ENCODE measurements around the gene AGPAT2. TPM values are rescaled to one million over a fixed set of nuclear protein-coding genes. Genes with fewer than 3 reads are reported as not detected.

Gene AGPAT2
- total RNA-seq, 4 donors from 2014 or later = 19.0 to 77.4 (median 36.0) TPM

DNA sequence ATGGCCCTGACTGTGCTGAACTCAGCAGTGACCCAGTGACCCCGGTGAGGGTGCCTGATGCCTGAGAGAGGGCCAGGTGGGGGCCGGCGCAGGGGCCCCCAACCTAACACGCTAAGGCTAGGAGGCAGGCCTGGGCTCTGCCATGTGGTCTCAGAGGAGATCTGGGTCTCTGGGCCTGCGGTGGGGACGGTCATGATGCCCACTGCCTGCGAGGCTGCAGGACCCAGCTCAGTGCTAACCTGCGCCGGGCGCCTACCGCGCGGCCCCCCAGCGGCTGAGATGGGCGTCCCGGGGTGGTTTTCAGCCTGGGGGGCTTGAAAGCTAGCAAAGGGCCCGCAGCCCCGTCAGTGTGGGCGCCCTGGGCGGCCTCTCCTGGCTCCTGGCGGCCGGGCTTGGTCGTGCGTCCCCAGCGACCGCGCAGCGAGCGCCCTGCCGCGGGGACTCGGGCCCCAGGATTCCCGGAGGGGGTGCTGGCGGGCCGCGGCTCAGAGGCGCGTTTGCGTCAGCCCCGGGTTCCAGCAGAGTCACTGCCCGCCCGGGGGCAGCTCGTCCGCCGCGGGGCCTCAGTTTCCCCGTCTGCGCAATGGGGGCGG is 22.1 kb downstream of the AGPAT2 start:
- intact Hi-C loops (cut with DNase I; ENCODE audit: low total_unique reads) (no loop called here), in situ Hi-C loops (cut with MboI; ENCODE audit: low sequenced_read_pairs in 4 of 4) (no loop called here)
- H3K4me3 ChIP-seq = peak overlapping the region; percentile 53 to 62 (median 56)
- no peak for DNase-seq
- ATAC-seq = no peak
- no peaks in the 10 kb centered on the region for H3K36me3 ChIP-seq
- H3K9me3 ChIP-seq = no peaks in the 10 kb centered on the region
- peak overlapping the region in 3 of 4 donors; percentile 80 to 82 (median 81) for H3K27ac ChIP-seq
- TF ChIP-seq, protein P1, sequence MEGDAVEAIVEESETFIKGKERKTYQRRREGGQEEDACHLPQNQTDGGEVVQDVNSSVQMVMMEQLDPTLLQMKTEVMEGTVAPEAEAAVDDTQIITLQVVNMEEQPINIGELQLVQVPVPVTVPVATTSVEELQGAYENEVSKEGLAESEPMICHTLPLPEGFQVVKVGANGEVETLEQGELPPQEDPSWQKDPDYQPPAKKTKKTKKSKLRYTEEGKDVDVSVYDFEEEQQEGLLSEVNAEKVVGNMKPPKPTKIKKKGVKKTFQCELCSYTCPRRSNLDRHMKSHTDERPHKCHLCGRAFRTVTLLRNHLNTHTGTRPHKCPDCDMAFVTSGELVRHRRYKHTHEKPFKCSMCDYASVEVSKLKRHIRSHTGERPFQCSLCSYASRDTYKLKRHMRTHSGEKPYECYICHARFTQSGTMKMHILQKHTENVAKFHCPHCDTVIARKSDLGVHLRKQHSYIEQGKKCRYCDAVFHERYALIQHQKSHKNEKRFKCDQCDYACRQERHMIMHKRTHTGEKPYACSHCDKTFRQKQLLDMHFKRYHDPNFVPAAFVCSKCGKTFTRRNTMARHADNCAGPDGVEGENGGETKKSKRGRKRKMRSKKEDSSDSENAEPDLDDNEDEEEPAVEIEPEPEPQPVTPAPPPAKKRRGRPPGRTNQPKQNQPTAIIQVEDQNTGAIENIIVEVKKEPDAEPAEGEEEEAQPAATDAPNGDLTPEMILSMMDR (IDR thresholded peaks at IDR 0.05 in 4 of 5, conservative IDR thresholded peaks at IDR 0.05 in 1 of 5) = peak in 2 of 5 experiments; percentile 8 to 35
- TF ChIP-seq POLR2A (IDR thresholded peaks at IDR 0.05) = no peak
- peaks cover 3 to 20% (median 13%) of the 10 kb centered on the region in 3 donors for H3K27me3 ChIP-seq
- H3K4me1 ChIP-seq = peaks cover 0 to 10% of the 10 kb centered on the region in 2 donors

DNA sequence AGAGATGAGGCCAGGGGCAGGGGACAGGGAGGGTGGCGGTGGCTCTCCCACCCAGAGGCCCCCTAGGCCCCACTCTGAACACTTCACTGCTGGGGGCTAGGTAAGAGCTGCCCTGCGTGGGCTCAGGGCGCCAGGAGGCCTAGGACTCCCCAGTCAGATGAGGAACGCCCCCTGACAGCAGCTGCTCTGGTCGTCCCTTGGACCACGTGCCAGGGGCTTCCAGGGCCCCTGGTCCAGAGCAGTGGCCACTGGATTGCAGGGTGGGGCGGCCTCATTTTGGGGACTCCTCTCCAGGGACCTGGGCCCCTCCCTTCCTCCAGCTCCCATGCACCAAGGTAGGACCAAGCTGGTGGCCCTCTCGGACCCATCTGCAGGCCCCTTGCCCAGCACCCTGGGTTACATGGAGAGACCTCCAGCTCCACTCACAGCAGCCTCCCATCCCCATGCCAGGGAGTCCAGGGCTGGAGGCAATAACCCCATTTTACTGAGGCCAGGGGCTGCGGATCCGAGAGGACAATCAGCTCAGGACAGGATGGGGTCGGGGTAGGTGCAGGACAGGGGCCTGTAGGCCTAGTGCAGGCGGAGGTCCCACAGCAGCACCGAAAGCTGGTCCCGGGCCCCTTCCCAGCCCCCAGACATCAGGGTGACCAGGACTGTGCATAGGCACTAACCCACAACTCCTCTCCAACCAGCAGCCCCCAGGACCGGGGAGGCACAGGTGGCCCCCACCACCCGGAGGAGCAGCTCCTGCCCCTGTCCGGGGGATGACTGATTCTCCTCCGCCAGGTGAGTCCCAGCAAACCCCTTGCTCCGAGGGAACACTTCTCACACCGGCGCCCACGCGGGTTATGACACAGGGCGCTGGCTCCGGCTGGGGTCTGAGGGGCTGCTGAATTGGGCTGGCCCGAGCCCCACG is 23.0 kb downstream of the AGPAT2 start:
- no peak for TF ChIP-seq POLR2A (IDR thresholded peaks at IDR 0.05)
- TF ChIP-seq, protein P1 (IDR thresholded peaks at IDR 0.05 in 4 of 5, conservative IDR thresholded peaks at IDR 0.05 in 1 of 5) = no peak
- Histone ChIP-seq H3K9me3 (no peaks in the 10 kb centered on the region), H3K36me3 (no peaks in the 10 kb centered on the region), H3K4me3 (peak overlapping the region; percentile 53 to 62 (median 56)), H3K4me1 (peaks cover 0 to 10% of the 10 kb centered on the region in 2 donors), H3K27ac (peak overlapping the region; percentile 49 to 82 (median 80)), H3K27me3 (peaks cover 3 to 26% (median 13%) of the 10 kb centered on the region in 3 donors)
- in situ Hi-C loops (cut with MboI; ENCODE audit: low sequenced_read_pairs in 4 of 4) (no loop called here), intact Hi-C loops (cut with DNase I; ENCODE audit: low total_unique reads) (no loop called here)
- no peak for DNase-seq
- ATAC-seq = no peak

DNA sequence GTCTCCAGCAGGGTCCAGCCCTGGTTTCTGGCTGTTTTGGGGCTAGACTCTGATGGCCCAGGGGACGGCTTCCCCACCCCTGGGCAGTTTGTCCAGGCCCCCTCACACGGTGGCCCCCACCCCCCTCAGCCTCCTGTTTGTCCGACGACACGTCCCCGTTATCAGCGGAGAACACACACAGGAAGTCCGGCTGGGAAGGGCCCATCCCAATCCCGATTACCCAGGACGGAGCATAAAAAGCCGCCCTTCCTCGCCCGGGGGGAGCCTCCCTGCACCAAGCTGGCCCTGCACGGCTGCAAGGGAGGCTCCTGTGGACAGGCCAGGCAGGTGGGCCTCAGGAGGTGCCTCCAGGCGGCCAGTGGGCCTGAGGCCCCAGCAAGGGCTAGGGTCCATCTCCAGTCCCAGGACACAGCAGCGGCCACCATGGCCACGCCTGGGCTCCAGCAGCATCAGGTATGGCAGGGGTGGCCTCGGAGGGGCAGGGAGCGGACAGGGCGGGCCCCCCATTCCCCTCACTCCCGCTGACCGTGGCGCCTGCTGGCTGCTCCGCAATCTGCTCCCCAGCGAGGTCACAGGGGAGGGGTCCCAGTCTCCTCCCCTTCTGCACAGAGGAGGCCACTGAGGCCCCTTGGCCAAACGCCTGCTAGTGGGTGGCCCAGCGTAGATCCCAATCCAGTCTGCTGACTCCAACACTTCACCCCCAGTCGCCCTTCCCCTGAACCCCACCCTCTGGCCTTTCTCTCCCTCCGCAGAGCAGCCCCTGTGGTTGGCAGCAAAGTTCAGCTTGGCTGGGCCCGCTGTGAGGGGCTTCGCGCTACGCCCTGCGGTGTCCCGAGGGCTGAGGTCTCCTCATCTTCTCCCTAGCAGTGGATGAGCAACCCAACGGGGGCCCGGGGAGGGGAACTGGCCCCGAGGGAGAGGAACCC is 24.3 kb downstream of the AGPAT2 start, which contains the start of gene EGFL7:
EGFL7 (plus strand) TSS at position 261 of the 926 bp plus-strand sequence. CDS start 5,367 bp downstream, outside the sequence.
- H3K36me3 ChIP-seq = no peaks in the 10 kb centered on the region
- H3K9me3 ChIP-seq = no peaks in the 10 kb centered on the region
- intact Hi-C loops (cut with DNase I; ENCODE audit: low total_unique reads) (no loop called here), in situ Hi-C loops (cut with MboI; ENCODE audit: low sequenced_read_pairs in 4 of 4) (no loop called here)
- peak within 1 kb of the TSS; percentile 53 to 62 (median 56) for H3K4me3 ChIP-seq
- TF ChIP-seq, protein P1 (IDR thresholded peaks at IDR 0.05 in 4 of 5, conservative IDR thresholded peaks at IDR 0.05 in 1 of 5) = no peak
- peak; percentile 34 to 64 for TF ChIP-seq POLR2A (IDR thresholded peaks at IDR 0.05)
- ATAC-seq = peak; percentile 37 to 40
- H3K4me1 ChIP-seq = peaks cover 0 to 10% of the 10 kb centered on the region in 2 donors
- H3K27ac ChIP-seq = peak within 1 kb of the TSS; percentile 49 to 82 (median 80)
- peaks cover 6 to 38% (median 19%) of the 10 kb centered on the region in 3 donors for H3K27me3 ChIP-seq
- DNase-seq = no peak

DNA sequence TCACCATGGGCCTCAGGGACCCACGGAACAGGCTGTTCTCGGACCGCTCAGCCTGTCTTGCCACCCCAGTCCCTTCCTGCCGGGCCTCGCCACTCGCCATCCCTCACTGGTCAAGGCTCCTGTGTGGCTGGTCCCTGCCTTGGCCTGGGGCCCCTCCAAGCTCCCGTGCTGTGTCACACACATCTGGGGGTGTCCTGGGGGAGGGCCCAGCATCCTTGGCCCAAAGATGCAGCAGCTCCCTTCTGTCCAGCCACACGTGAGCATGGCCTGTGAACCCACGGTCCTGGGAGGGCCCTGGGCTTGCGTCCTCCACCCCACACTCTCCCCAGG is 25.0 kb downstream of the AGPAT2 start:
- Histone ChIP-seq H3K36me3 (no peaks in the 10 kb centered on the region), H3K27me3 (peaks cover 6 to 45% (median 26%) of the 10 kb centered on the region in 3 donors), H3K4me1 (peaks cover 0 to 9% of the 10 kb centered on the region in 2 donors), H3K4me3 (peak overlapping the region; percentile 24 to 62 (median 56)), H3K9me3 (no peaks in the 10 kb centered on the region), H3K27ac (peak overlapping the region; percentile 33 to 81 (median 80))
- DNase-seq = no peak
- intact Hi-C loops (cut with DNase I; ENCODE audit: low total_unique reads) = no loop called here
- in situ Hi-C loops (cut with MboI; ENCODE audit: low sequenced_read_pairs in 4 of 4) = no loop called here
- TF ChIP-seq POLR2A (IDR thresholded peaks at IDR 0.05) = no peak
- ATAC-seq = peak in 1 of 2 donors; percentile 14
